Endothelial cell of umbilical vein (primary cell): Measurements from ENCODE around the gene EFCAB8. TPM values are rescaled to one million over a fixed set of nuclear protein-coding genes. Genes with fewer than 3 reads are reported as not detected.

Experiments used
- BruUV-seq: library from RNA; stranded (reverse); fragments of 400-500 nt; replicated peaks from 2 replicates; lab custom pipeline; 2021; lab: Mats Ljungman, UMichigan
- CTCF ChIA-PET: fragments of 300-600, 350-600 bp; sonication (Branson Sonifier 250); formaldehyde crosslinking; loops from one replicate; lab custom pipeline; 2021; ENCODE audit warnings: antibody characterized with exemption, inconsistent platforms; lab: Charles Lee
- POLR2A ChIA-PET: fragments of 300-600, 350-600 bp; sonication (Branson Sonifier 250); formaldehyde crosslinking; loops from one replicate; lab custom pipeline; 2021; ENCODE audit warnings: antibody characterized with exemption, inconsistent platforms; lab: Charles Lee
- DNase-seq: peaks from one replicate; pipeline ENCODE4 v3.0.0-alpha.2; 2011; ENCODE audit warnings: low read depth, low spot score
- FAIRE-seq: peaks from 2 replicates; lab custom pipeline; 2011; peaks lifted over from hg19 to GRCh38; lab: Jason Lieb, UNC
- H2AFZ ChIP-seq: 2 replicates; pipeline ENCODE4 v1.6.0; 2012; ENCODE audit warnings: low read depth, low read length, control low read depth, inconsistent platforms
- H3K27ac ChIP-seq: 2 replicates; pipeline ENCODE4 v1.5.1; 2011; ENCODE audit warnings: low read depth, mild to moderate bottlenecking, control low read depth, low read length, moderate library complexity; ENCODE audit not compliant: insufficient read depth
- H3K27me3 ChIP-seq, 2 experiments: 2 replicates each; pipeline versions ENCODE4 v1.6.0 to v1.6.1; 2011; ENCODE audit warnings: low read length in 2 of 2, mixed read lengths in 1 of 2; ENCODE audit not compliant: control insufficient read depth in 2 of 2, insufficient read depth in 2 of 2
- H3K36me3 ChIP-seq, 2 experiments: 2 replicates in 1 of 2; 3 replicates in 1 of 2; pipeline ENCODE4 v1.5.1; 2011; ENCODE audit warnings: low read length in 2 of 2, mild to moderate bottlenecking in 1 of 2, moderate library complexity in 1 of 2; ENCODE audit not compliant: control insufficient read depth in 2 of 2, insufficient read depth in 2 of 2; ENCODE audit errors: extremely low read depth in 1 of 2
- H3K4me1 ChIP-seq: 3 replicates; pipeline ENCODE4 v1.5.1; 2011; ENCODE audit warnings: mild to moderate bottlenecking, low read length; ENCODE audit not compliant: control insufficient read depth, insufficient read depth; ENCODE audit errors: extremely low read depth
- H3K4me2 ChIP-seq: 2 replicates; pipeline ENCODE4 v1.6.1; 2011; ENCODE audit warnings: low read length, control low read depth, mixed read lengths; ENCODE audit not compliant: insufficient read depth
- H3K4me3 ChIP-seq, 3 experiments: fragments of 200-600 bp in 1 of 3; sonication (generic), shearing (Covaris generic) in 1 of 3; replicated peaks in 1 of 3; 2 replicates each; pipeline ENCODE4 v1.5.1; 2011 to 2016; ENCODE audit warnings: control low read depth in 3 of 3, low read length in 3 of 3, mild to moderate bottlenecking in 2 of 3, inconsistent platforms in 1 of 3, low read depth in 1 of 3, moderate library complexity in 1 of 3; ENCODE audit not compliant: insufficient read depth in 1 of 3
- H3K79me2 ChIP-seq: 2 replicates; pipeline ENCODE4 v1.6.0; 2012; ENCODE audit warnings: low read length, inconsistent platforms; ENCODE audit not compliant: control insufficient read depth, insufficient read depth
- H3K9ac ChIP-seq: replicated peaks from 2 replicates; pipeline ENCODE3; 2011; ENCODE audit warnings: low read length, control low read depth; ENCODE audit not compliant: insufficient read depth; ENCODE audit errors: extremely low read depth
- H3K9me1 ChIP-seq: replicated peaks from 3 replicates; pipeline ENCODE4 v1.6.0; 2011; ENCODE audit warnings: mild to moderate bottlenecking, low read length; ENCODE audit not compliant: control insufficient read depth, insufficient read depth; ENCODE audit errors: extremely low read depth
- H3K9me3 ChIP-seq: replicated peaks from 2 replicates; pipeline ENCODE4 v1.5.1; 2012; ENCODE audit warnings: low read length, inconsistent platforms; ENCODE audit not compliant: control insufficient read depth, insufficient read depth
- H4K20me1 ChIP-seq: replicated peaks from 2 replicates; pipeline ENCODE3; 2011; ENCODE audit warnings: mild to moderate bottlenecking, low read length; ENCODE audit not compliant: control insufficient read depth, insufficient read depth; ENCODE audit errors: extremely low read depth
- CTCF ChIP-seq, 2 donors: IDR thresholded peaks; 1 replicate in 1 of 2; 2 replicates in 1 of 2; pipeline ENCODE4 v1.5.1; 2011; ENCODE audit warnings: low read length in 2 of 2, mild to moderate bottlenecking in 2 of 2, moderate library complexity in 2 of 2, control low read depth in 1 of 2, inconsistent platforms in 1 of 2, low read depth in 1 of 2; ENCODE audit not compliant: insufficient read depth in 1 of 2; ENCODE audit errors: extremely low read depth in 1 of 2
- EZH2 ChIP-seq: IDR thresholded peaks from 2 replicates; pipeline ENCODE4 v1.6.1; 2012; ENCODE audit warnings: borderline replicate concordance, low read depth, mild to moderate bottlenecking, moderate library complexity, low read length, inconsistent platforms; ENCODE audit not compliant: severe bottlenecking
- FOS ChIP-seq: IDR thresholded peaks from 2 replicates; pipeline ENCODE4 v1.6.1; 2011; ENCODE audit warnings: mild to moderate bottlenecking, low read length, moderate library complexity, borderline replicate concordance; ENCODE audit not compliant: insufficient read depth
- GATA2 ChIP-seq: IDR thresholded peaks from 2 replicates; pipeline ENCODE4 v1.7.0; 2011; ENCODE audit warnings: low read depth, mild to moderate bottlenecking, moderate library complexity, mixed read lengths, low read length; ENCODE audit not compliant: insufficient read length, insufficient read depth
- JUN ChIP-seq: IDR thresholded peaks from 2 replicates; pipeline ENCODE4 v1.6.1; 2011; ENCODE audit warnings: borderline replicate concordance, low read depth; ENCODE audit not compliant: insufficient read length, insufficient read depth
- MAX ChIP-seq: IDR thresholded peaks from 2 replicates; pipeline ENCODE4 v1.6.1; 2011; ENCODE audit not compliant: insufficient read depth, insufficient read length
- MYC ChIP-seq: IDR thresholded peaks from one replicate; pipeline ENCODE4 v1.6.1; 2011; ENCODE audit warnings: mild to moderate bottlenecking, low read depth, low read length
- POLR2A ChIP-seq: IDR thresholded peaks from 2 replicates; pipeline ENCODE4 v1.6.1; 2012; ENCODE audit warnings: low read depth, mild to moderate bottlenecking, control low read depth, low read length
- POLR2AphosphoS5 ChIP-seq: IDR thresholded peaks from 2 replicates; pipeline ENCODE4 v1.6.1; 2012; ENCODE audit warnings: low read depth, mild to moderate bottlenecking, control low read depth, low read length, moderate library complexity; ENCODE audit not compliant: insufficient read depth
- dilution Hi-C: fragments of 300-500 bp; cut with MboI; formaldehyde crosslinking; loops from one replicate; pipeline ENCODE4 v1.15.0; 2019; ENCODE audit warnings: low sequenced_read_pairs; ENCODE audit not compliant: extremely low pct_ligation_motif_present
- intact Hi-C: fragments of 100-400 bp; cut with micrococcal nuclease; formaldehyde crosslinking; loops from one replicate; pipeline ENCODE4 v1.10.0; 2022
- polyA plus RNA-seq, 4 experiments: library from polyadenylated mRNA; depleted of rRNA in 3 of 4; stranded (reverse) in 3 of 4; unstranded in 1 of 4; fragments of >200 nt; gene quantifications; 2 replicates each; pipeline versions ENCODE4 v1.2.1 to v1.2.3, GENCODE V29; 2011 to 2012; ENCODE audit warnings: missing spikeins in 1 of 4
- total RNA-seq: library from RNA; stranded (reverse); gene quantifications from 2 replicates; pipeline ENCODE4 v1.2.3, GENCODE V29; 2021

The EFCAB8 gene
- total and polyA plus RNA-seq, 2 donors (not counting 3 experiments of a cell fraction or from before 2014, with no cell fraction given), result 0.01 to 0.31 TPM

GRCh38 chr20:32841174-32841573, 17.5 kb upstream of the EFCAB8 start:
- no peak overlapping the region for H3K9ac ChIP-seq
- H3K79me2 ChIP-seq, result peaks cover 77% of the 10 kb centered on the region
- H3K36me3 ChIP-seq, result peaks cover 12 to 17% of the 10 kb centered on the region in 2 experiments
- intact Hi-C loops (no loop called here), dilution Hi-C loops (no loop called here)
- no peak overlapping the region for H2AFZ ChIP-seq
- H3K27me3 ChIP-seq, result no peaks in the 10 kb centered on the region
- FAIRE-seq (no peak), DNase-seq (no peak)
- TF ChIP-seq FOS (no peak), MYC (no peak), MAX (no peak), POLR2AphosphoS5 (no peak), EZH2 (no peak), JUN (no peak), CTCF (IDR thresholded peaks at IDR 0.05; ENCODE audit: extremely low read depth in 1 of 2, insufficient read depth in 1 of 2, low read depth in 1 of 2, low read length in 2 of 2) (no peak), POLR2A (no peak), GATA2 (no peak)
- no peaks in the 10 kb centered on the region for H3K4me1 ChIP-seq
- H3K4me2 ChIP-seq, result no peak overlapping the region
- H4K20me1 ChIP-seq, result peaks cover 3% of the 10 kb centered on the region
- POLR2A ChIA-PET, result no interaction called here
- no peak overlapping the region for H3K27ac ChIP-seq
- CTCF ChIA-PET, result no interaction called here
- no peaks in the 10 kb centered on the region for H3K9me3 ChIP-seq
- no peaks in the 10 kb centered on the region for H3K9me1 ChIP-seq
- no peak overlapping the region for H3K4me3 ChIP-seq
- no TSS peak for BruUV-seq
